Bone marrow (tissue), 2 donors: ENCODE data around the gene DENND2C.

ENCODE experiments used
- DNase-seq, 2 donors: peaks; one replicate each; lab custom pipeline; 2025; lab: John Stamatoyannopoulos, UW

The DENND2C gene

DNA sequence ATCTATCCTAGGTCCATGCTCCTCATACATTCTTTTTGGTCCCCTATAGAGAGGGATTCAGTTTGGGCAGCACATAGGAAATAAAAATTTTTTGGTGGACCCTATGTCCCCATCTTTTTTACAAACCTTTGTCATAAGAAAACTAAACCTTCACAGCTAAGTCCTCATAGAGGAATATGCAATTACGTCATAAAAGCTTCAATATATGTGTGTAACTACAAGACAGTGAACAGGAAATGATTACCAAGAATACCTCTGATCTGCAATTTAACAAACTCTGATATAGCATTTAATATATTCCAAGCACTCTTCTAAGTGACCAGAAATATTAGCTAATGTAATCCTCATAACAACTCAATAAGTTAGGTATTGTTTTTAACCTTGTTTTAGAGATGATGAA, 6.3 kb upstream of the DENND2C start:
- DNase-seq, result no peak

DNA sequence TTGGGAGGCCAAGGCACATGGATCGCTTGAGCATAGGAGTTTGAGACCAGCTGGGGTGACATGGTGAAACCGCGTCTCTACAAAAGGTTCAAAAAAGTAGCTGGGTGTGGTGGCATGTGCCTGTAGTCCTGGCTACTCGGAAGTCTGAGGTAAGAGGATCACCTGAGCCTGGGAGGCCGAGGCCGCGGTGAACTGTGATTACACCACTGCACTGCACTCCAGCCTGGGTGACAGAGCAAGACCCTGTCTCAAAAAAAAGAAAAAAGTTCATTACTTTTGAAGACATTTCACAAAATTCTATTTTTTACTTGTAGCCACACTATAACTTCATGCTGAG, 2.1 kb upstream of the DENND2C start:
- no peak for DNase-seq

DNA sequence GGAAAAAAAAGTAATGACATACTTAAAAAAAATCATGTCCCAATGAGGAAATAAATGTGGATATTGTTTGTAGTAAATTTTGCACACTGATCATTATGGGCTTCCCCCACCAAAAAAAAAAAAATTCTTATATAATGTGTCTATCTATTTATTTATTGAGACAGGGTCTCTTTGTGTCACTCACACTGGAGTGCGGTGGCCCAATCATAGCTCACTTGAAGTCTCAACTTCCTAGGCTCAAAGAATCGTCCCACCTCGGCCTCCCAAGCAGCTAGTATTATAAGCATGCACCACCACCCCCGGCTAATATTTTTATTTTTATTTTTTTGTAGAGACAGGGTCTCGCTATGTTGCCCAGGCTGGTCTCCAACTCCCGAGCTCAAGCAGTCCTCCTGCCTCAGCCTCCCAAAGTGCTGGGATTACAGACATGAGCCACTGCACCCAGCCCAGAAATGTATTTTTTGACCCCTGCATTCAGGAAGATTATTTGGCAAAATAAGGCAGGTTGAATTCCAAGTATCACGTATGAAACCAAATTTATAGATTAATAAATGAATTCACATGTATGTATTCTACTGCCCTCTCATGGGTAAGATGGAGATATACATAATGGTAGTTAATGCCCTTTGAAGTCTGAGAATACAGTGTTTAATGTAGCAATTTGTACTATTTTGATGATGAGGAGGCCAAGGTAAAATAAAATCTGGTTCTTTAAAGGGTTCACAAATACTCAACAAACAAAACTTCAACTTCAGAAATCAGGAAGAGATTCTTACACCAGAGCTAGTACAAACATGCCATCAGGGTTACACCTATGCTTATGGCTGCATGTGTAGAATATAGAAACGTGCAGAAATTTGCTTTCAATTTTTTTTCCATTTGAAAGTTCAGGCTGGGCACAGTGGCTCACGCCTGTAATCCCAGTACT, 1.4 kb upstream of the DENND2C start:
- no peak for DNase-seq

DNA sequence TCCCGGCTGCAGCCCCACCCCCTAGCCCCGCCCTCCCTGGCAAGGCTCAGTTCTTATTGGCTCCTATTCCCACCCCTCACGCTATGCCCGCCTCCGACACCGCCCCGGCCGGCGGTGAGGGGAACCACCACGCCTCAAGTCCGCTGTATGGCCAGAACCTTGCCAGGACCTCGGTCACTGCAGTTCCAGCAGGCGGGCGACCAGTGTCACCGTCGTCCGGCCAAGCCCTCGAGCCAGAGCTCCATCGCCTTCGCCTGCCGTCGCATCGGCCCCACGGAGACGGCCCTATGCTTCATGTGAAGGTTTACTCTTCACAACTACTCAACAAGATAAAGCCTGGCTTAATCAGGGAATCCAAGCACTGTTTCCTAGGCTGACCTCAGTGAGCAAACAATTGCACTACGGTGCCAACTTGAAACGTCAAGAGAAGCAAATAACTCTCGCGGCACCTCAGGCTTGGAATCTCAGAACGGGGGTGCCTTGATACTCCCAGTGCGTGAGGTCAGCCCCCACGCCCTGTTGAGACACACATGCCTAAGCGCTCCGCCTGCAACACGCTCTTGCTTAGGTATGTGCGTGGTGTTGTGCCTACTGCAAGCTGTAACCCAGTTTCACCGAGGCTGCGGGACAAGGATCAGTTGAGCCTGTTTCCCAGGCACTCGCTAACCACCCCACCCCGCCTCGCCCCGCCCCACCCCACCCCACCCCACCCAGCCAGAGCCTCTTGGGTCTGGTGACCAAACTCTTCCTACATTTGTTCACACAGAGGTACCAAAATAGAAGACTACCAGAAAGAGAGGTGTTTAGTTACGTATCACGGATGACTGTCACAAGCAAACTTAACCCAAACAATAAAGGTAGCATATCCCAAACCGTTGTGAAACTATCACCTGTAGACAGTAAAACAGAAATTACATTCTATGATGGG, 498 bp upstream of the DENND2C start:
- DNase-seq, result peak in 1 of 2 donors; percentile 73

DNA sequence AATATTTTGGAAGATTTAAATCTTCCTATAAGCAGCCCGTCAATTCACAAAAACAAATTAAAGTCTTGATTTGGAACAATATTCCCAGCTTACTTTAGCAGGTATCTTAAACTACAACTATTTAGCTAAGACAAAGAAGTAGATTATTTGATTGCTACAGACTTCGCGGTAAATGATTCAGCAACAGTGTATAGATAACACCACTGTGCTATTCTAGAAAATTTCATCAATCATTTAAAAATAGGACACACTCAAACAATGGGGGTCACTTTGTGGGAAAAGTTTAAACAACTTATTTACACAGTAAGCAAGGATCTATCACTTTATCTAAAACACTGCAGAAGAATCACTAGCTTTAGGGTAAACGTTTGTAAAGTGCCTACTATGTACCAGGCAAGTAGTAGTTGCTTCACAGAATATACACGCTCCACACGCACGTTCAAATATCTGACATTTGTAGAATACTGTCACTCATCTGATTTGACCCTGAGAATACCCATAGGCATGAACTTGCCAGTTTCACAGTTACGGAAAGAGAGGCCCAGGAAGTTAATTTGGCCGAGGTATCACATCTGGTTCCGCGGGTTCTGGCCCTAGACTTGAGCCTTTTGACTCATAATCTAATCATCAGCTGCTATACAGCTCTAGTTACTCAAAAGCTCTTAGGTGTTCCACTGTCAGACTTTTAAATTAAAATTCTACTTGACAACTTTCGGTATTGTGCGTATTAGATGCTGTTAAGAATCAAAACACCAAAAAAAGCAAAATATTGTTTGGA, 876 bp downstream of the DENND2C start:
- no peak for DNase-seq

DNA sequence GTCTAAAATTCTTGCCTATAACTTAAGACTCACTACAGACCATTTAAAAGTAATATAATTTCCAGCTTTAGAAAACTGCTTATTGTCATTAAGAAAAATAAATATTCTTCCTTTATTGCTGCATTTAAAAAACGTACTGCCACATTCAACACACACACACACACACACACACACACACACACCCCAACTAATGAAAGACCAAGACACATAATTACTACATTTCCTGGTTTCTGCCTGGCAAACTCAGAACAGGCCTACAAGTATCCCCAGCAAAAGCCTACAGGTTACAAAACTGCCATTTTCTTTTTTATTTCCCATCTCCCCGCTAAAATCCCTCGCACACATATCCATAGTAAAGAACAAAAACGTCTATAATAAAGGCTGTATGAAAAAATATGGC, 1.5 kb downstream of the DENND2C start:
- DNase-seq, result no peak

DNA sequence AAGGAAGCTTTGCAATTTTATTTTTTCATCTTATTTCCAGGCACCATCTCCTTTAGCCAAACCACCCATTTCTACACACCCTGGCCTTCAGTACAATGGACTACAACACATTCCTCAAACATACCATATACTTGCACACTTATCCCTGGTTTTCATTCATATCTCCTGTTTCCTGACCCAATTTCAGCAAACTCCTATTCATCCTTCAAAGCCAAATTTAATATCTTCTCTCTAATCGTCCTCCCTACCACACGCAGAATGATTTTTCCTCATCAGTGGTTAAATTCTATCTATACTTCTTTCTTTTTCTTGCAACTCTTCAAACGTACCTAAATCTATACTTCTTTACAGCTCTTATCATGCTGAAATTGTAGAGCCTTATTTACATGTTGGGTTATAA, 2.9 kb downstream of the DENND2C start:
- DNase-seq, result no peak

DNA sequence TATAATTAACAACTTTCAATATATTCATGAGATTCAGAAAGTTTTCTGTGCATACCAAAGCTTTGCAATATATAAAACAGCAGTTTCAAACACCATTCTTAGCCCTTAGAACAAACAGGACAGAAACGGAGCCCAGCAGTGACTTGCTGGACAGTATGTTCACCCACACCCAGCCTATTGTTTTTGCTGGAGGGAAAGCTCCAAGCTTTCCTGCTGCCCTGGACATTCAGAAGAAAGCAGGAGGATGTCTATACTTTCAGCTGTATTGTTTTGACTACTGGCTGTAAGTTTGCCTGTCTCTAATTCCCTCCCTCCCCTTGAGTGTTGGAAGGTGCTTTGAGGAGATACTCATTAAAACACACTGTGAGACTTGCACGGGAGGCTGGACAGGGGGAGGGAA, 9.6 kb downstream of the DENND2C start:
- DNase-seq, result no peak

DNA sequence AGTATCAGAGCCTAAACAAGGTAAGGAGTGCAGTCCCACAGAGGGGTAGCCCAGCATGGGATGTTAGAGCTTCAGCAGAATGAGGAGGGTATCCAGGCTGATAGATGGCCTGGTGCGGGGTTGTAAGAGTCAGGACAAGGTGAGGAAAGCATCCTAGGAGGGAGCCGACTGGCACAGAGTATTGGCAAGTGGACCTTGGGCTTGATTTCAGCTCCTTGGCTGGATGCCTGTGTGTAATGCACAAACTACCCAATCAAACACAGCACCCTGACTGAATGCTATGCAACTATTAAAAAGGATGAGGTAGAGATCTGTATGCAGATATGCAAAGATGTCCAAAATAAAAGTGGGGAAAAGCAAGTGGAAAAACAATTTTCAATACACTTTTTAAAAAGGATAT, 18.0 kb downstream of the DENND2C start:
- DNase-seq, result no peak

DNA sequence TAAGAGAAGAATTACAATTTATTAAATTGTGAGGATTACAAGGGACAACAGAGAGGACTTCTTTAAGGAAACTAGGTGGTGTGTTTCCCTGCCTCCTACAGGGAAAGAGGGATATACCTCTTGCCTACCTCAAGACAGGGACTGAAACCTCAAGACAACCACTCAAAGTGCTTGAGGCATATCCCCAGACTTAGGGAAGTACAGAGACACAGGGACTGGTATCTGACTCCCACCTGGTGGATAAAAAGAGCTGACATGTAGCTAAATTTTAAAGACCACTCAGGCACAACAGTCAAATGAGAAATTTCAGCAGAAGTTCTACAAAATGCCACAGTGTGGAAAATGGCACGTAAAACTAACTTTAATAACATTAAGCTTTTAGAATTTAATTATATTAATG, 21.3 kb downstream of the DENND2C start:
- no peak for DNase-seq

DNA sequence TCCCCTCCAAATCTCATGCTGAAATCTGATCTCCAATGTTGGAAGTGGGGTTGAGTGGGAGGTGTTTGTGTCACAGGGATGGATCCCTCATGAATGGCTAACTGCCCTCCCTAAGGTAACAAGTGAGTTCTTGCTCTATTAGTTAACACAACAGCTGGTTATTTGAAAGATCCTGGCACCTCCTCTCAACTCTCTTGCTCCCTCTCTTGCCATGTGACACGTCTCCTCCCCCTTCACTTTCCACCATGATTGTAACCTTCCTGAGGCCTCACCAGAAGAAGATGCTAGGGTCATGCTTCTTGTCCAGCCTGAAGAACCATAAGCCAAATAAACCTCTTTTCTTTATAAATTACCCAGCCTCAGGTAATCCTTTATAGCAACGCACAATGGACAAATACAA, 28.5 kb downstream of the DENND2C start:
- no peak for DNase-seq

DNA sequence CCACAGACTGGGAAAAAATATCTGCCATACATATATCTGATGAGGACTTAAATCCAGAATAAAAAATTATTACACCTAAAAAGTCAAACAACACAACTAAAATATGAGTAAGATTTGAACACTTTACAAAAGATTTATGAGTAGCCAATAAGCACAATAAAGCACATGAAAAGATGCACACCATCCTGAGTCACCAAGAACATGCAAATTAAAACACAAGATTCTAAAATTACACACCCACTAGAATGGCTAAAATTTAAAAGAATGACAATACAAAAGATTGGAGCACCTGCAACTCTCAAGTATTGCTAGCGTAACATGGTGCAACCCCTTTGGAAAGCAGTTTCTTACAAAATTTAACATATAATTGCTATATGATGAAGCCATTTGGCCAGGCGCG, 30.9 kb downstream of the DENND2C start:
- DNase-seq, result no peak

DNA sequence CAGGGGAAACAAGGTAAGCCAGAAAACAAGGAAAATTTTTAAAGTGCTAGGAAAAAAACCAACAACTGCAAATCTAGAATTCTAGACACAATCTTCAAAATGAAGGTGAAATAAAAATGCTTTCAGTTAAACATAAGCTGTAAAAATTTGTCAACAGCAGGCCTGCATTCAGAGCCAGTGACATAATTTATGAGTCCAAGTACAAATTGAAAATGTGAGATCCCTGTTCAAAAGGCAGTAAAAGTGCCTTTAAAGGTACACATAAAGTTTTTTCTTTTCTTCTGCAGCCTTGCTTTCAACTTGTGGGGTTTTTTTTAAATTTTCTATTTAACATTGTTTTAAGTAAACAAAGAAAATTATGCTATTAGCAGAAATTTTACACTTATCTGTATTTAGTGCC, 37.4 kb downstream of the DENND2C start:
- no peak for DNase-seq

DNA sequence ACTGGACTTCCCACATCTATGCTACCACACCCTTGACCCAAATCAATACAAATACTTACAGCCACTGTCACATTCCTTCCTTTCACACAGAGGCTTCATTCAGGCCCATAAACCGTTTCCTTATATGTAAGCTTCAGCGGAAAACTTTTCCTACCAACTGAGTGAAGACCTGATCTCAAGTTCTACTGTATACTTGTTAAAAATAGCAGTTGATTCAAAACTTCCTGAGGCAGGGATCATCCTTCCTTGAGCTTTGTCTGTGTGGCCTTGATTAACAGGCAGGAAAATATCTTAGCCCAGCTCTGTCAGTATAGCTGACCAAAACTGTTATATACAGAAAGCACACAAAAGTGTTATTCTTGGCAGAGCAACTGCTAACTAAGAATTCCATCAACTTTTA, 42.7 kb downstream of the DENND2C start:
- DNase-seq, result no peak

DNA sequence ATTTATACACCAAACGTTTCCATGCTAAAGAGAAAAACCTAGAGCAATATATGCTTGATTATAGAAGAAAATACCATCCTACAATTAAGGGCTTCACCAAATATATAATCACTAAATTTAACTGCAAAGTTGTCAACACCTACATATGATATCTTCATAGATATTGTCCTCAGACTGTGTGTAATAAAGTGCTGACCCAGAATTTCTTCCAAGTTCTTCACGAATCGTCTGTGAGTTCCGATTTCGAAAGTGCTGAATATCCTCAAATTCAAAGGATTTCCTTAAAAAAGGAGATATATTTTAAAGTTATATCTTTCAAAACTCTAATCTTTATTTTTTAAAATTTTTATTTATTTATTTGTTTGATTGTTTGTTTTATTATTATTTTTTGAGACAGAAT, 46.5 kb downstream of the DENND2C start:
- no peak for DNase-seq

DNA sequence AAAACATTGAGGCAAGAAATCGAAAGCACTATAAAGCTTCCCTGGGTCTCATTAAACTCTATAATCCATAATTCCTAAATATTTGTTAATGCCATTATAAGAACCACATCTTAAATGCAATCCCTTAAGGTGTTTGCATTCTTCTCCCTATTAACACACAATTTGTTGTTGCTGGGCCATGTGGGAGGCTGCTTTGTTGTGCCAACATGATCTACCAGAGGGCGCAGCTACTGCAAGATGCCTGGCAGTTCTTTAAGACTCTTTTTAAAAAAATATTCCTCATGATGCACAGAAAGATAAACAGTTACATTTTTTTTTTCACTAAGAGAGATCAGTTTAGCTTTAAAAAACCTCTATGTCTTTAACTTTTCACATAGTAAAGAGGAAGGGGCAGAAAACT, 49.4 kb downstream of the DENND2C start:
- DNase-seq, result no peak

DNA sequence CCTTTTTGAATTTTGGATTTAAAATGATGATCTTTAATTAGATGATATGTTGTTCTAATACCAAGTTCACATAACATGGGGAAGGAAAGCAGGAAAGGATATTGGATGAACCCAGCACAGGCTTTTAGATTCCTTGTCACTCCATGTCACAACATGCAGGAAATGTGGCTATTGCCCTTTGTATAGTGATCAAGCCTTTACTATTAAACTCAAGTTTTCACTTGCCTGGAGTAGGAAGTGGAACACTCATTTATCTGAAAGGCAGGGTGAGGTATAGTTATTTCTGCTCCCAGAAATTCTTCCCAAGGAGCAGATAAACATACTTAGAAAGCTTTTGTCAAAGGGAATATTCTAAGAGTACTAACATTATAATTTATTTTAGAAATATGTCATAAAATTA, 51.2 kb downstream of the DENND2C start:
- DNase-seq, result no peak

DNA sequence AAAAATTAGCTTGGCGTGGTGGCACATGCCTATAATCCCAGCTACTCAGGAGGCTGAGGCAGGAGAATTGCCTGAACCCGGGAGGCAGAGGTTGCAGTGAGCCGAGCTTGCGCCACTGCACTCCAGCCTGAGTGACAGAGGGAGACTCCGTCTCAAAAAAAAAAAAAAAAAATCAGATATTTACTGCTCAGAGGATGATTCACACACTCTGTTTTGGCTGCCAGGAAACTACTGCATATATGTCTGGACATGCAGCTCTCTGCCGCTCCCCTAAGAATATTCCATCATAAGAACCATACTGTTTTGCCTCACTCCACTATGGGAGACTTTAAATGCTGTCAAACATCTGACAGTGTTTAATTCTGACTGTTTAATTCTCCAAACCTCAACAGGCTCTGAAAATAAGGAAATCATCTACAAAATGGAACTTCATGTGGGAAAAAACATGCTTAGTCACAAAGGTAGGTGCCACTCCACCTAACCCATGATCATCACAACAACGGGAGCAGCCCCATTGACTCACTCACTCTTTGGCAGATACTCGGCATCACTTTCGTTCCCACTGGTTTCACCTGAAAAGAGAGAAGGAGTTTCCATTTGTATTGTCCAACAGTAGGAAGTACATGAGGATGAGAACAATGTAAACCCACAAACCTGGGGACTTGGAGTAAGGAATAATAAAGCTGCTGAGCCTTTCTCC, 59.2 kb downstream of the DENND2C start:
- DNase-seq, result no peak

DNA sequence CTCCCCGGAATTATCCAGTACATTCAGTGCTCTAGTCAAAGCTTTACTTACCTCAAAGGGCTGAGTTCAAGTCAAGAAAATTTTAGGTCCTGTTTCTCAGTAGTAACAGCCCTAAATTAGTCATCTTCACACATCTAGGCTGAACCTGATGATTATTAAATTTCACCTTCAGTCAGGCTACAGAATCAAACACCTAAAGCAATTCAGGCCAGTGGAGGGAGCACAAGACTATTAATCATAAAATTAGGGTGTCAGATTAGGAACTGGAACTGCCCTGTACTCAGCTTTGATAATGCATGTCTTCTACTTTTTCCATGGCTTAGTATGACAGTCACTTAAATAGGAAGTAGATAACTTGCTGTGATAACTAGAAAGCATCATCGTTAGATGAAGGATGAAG, 60.0 kb downstream of the DENND2C start:
- DNase-seq, result no peak

DNA sequence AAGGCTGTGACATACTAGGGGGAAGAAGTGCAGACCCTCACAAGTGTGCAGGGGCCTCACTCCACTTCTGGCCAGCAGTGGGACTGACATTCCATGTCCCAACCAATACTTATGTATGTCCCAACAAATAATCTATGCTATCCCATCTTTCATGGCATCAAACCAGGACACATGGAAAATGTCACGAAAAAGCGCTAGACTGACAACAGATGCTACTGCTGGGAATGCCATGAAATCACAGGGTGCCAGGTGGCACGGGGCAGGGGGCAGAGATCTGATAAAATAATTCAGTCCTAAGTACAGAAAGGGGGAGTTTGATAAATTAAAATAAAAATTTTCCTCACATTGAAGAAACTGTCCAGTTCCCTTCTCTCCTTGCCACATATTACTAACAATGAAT, 60.8 kb downstream of the DENND2C start:
- DNase-seq, result no peak

DNA sequence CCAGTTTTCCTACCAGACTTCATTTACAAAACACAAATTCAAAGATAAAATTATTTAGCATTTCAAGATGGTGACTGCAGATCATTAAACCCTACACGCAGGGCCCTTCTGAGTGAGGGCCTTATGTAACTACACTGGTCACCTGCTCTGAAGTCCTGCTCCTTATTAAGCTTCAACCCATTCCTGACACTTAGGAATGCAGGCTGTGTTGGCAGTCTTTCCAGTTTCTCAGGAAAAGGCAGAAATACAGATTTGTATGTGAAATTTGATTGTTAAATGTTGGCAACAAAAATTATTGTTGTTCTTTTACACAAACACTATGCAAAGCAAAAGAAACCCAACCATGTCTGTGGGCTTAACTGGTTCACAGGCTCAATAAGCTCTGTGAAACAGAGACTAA, 62.6 kb downstream of the DENND2C start:
- DNase-seq, result no peak

DNA sequence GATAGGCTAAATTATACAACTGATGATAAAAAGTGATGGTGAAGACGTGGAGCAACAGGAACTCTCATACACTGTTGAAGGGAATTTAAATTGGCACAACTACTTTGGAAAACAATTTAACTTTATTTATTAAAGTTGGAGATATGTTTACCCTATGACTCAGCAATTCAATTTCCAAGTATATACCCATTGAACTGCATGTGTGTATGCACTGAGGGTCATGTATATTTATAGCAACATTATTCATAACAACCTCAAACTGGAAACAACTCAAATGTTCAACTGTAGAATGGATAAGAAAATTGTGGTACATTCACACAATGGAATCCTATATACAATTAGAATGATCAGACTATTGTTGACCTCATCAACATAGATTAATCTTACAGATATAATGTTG, 71.9 kb downstream of the DENND2C start:
- no peak for DNase-seq
